ENCODE results near the gene SERPINC1. TPM values are rescaled to one million over a fixed set of nuclear protein-coding genes. Genes with fewer than 3 reads are reported as not detected.

Gene SERPINC1
- total RNA-seq, 2 experiments from 2014 or later = not detected

GRCh38 chr1:173856014-173856413, 61.1 kb downstream of the SERPINC1 start:
- H3K9me3 Mint-ChIP-seq = no peaks in the 10 kb centered on the region

More at GRCh38 chr1:173856014-173856413, 61.1 kb downstream of the SERPINC1 start:
- DNase-seq = no peak
- Mint-ChIP-seq H3K36me3 (ENCODE audit: low read depth) (peaks cover 41% of the 10 kb centered on the region), H3K27me3 (no peaks in the 10 kb centered on the region), H3K4me3 (no peak overlapping the region), H3K27ac (no peak overlapping the region), H3K4me1 (ENCODE audit: low read depth) (no peaks in the 10 kb centered on the region)
- TF ChIP-seq CTCF (IDR thresholded peaks at IDR 0.05) = no peak
- ATAC-seq = no peak
- intact Hi-C loops (cut with micrococcal nuclease) = no loop called here
- POLR2A ChIA-PET = interaction anchor here (0.5 to 3.1 kb wide), 2 partner anchors 18 to 43 kb away, joined by 4 to 10 read pairs; no protein-coding TSS in a partner anchor
- CTCF ChIA-PET = no interaction called here

Other genes with a start within 250 kb of the SERPINC1 start
- gene ANKRD45, start 247.5 kb downstream of the SERPINC1 start, total RNA-seq = not detected
- 10 to 100 TPM; 14.5 to 15.8 TPM for gene KLHL20, start 202.3 kb downstream of the SERPINC1 start, total RNA-seq
- gene DARS2, start 92.7 kb downstream of the SERPINC1 start, total RNA-seq = 10 to 100 TPM; 46.7 to 49.5 TPM
- gene CENPL, start 92.4 kb downstream of the SERPINC1 start, total RNA-seq = 10 to 100 TPM; 20.9 to 23.3 TPM
- 1,000 to 10,000 TPM; 1,276 to 1,298 TPM for gene GAS5, start 49.3 kb downstream of the SERPINC1 start, total RNA-seq
- gene ZBTB37, start 48.9 kb downstream of the SERPINC1 start, total RNA-seq = 1 to 10 TPM; 7.6 to 7.9 TPM
- gene RC3H1, start 105.0 kb upstream of the SERPINC1 start, total RNA-seq = 10 to 100 TPM; 24.9 to 27.2 TPM
- gene RABGAP1L, start 242.2 kb upstream of the SERPINC1 start, total RNA-seq = 10 to 100 TPM; 26.9 to 29.4 TPM